GM12892 (cell line): Measurements from ENCODE around the gene MTARC1.

Experiments used
- POLR2A ChIP-seq: IDR thresholded peaks from 2 replicates; pipeline ENCODE4 v1.6.1; 2011; ENCODE audit warnings: low read depth, low read length, control low read depth
- TAF1 ChIP-seq: IDR thresholded peaks from 2 replicates; pipeline ENCODE4 v1.6.1; 2011; ENCODE audit warnings: low read depth, mild to moderate bottlenecking, control low read depth, low read length, borderline replicate concordance

DNA sequence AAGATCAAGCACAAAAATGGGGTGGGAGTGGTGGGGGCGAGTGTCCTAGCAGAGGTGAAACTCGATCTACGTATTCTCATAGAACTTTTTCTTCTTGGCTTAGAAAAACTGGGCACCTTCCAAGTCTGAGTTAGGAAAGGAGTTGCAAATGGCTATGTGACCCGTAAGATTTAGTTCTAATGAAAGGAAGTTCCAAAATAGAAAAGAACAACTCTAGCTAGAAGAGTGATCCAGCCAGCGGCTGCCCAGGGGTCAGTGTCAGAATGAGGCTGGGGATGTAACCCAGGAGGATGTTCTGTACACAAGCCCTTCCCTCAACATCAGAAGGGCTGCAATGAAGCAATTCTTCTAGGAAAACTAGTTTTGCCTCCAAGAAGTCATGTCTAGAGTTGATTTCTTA, 5.2 kb downstream of the MTARC1 start:
- TF ChIP-seq TAF1 = no peak
- TF ChIP-seq POLR2A = no peak
